GM23338 (cell line): Measurements from ENCODE around the gene IGSF6. TPM values are rescaled to one million over a fixed set of nuclear protein-coding genes. Genes with fewer than 3 reads are reported as not detected.

Experiments
- ATAC-seq: fragments of 200-7000 bp; cut with Tn5 transposase; 3 replicates; pipeline ENCODE4 v1.9.1; 2020
- DNase-seq: peaks from one replicate; pipeline ENCODE4 v3.0.0-alpha.2; 2015; ENCODE audit warnings: low spot score
- H2AFZ ChIP-seq: fragments of 200-600 bp; sonication (generic); 2 replicates; pipeline ENCODE4 v1.8.0; 2016; ENCODE audit warnings: antibody characterized with exemption, mild to moderate bottlenecking, moderate library complexity
- H3F3A ChIP-seq: fragments of 200-600 bp; sonication (generic); replicated peaks from 2 replicates; pipeline ENCODE4 v1.8.0; 2017; ENCODE audit warnings: antibody characterized with exemption, mixed run types, low read depth
- H3K27ac ChIP-seq: fragments of 200-600 bp; sonication (generic); 2 replicates; pipeline ENCODE4 v1.6.1; 2016; ENCODE audit warnings: low read depth
- H3K27me3 ChIP-seq: fragments of 200-600 bp; sonication (generic); 2 replicates; pipeline ENCODE4 v1.8.0; 2016; ENCODE audit warnings: mild to moderate bottlenecking, mixed run types, moderate library complexity; ENCODE audit not compliant: insufficient read depth
- H3K36me3 ChIP-seq: fragments of 200-600 bp; sonication (generic); 2 replicates; pipeline ENCODE4 v1.8.0; 2016; ENCODE audit warnings: mild to moderate bottlenecking; ENCODE audit not compliant: insufficient read depth
- H3K4me1 ChIP-seq: fragments of 200-600 bp; sonication (generic); 2 replicates; pipeline ENCODE4 v1.8.0; 2016; ENCODE audit warnings: mild to moderate bottlenecking, moderate library complexity; ENCODE audit not compliant: insufficient read depth
- H3K4me2 ChIP-seq: fragments of 200-600 bp; sonication (generic); 2 replicates; pipeline ENCODE4 v1.7.1; 2017; ENCODE audit warnings: mixed run types
- H3K4me3 ChIP-seq: fragments of 200-600 bp; sonication (generic); 2 replicates; pipeline ENCODE4 v1.6.1; 2016; ENCODE audit warnings: mixed run types
- H3K79me2 ChIP-seq: fragments of 200-600 bp; sonication (generic); replicated peaks from 2 replicates; pipeline ENCODE4 v1.8.0; 2017; ENCODE audit warnings: mild to moderate bottlenecking; ENCODE audit not compliant: insufficient read depth
- H3K9me2 ChIP-seq: fragments of 200-600 bp; sonication (generic); 2 replicates; pipeline ENCODE4 v1.8.0; 2017; ENCODE audit not compliant: insufficient read depth
- H4K20me1 ChIP-seq: fragments of 200-600 bp; sonication (generic); replicated peaks from 2 replicates; pipeline ENCODE4 v1.8.0; 2017; ENCODE audit warnings: mild to moderate bottlenecking; ENCODE audit not compliant: insufficient read depth
- H3K27ac Mint-ChIP-seq: 2 replicates; pipeline ENCODE4 v1.8.0; 2020; ENCODE audit warnings: inconsistent platforms, mild to moderate bottlenecking, moderate library complexity, mixed read lengths
- H3K27me3 Mint-ChIP-seq: 3 replicates; pipeline ENCODE4 v1.8.0; 2022; ENCODE audit warnings: low read depth, mild to moderate bottlenecking, moderate library complexity, mixed read lengths, inconsistent platforms; ENCODE audit not compliant: insufficient read depth, poor library complexity
- H3K36me3 Mint-ChIP-seq: 3 replicates; pipeline ENCODE4 v1.8.0; 2021; ENCODE audit warnings: low read depth, mild to moderate bottlenecking, inconsistent platforms, moderate library complexity, mixed read lengths
- H3K4me1 Mint-ChIP-seq: 3 replicates; pipeline ENCODE4 v1.8.0; 2020; ENCODE audit warnings: mild to moderate bottlenecking, inconsistent platforms, mixed read lengths
- H3K4me3 Mint-ChIP-seq: 3 replicates; pipeline ENCODE4 v1.8.0; 2021; ENCODE audit warnings: moderate library complexity, mild to moderate bottlenecking, inconsistent platforms, mixed read lengths
- H3K9me3 Mint-ChIP-seq: 3 replicates; pipeline ENCODE4 v1.8.0; 2020; ENCODE audit warnings: moderate library complexity, mild to moderate bottlenecking, inconsistent platforms, mixed read lengths
- CTCF ChIP-seq, 2 experiments: fragments of 200-600 bp in 1 of 2; sonication (generic) in 1 of 2; conservative IDR thresholded peaks; 2 replicates each; pipeline versions ENCODE4 v1.5.1 to v1.6.1; 2016 to 2017; ENCODE audit warnings: antibody characterized with exemption in 2 of 2, low read depth in 2 of 2, mild to moderate bottlenecking in 2 of 2, moderate library complexity in 1 of 2
- EZH2 ChIP-seq: fragments of 200-600 bp; sonication (generic); IDR thresholded peaks from one replicate; pipeline ENCODE4 v1.8.0; 2017; ENCODE audit warnings: antibody characterized with exemption, mild to moderate bottlenecking, low read depth; ENCODE audit not compliant: unreplicated experiment
- EZH2phosphoT487 ChIP-seq: fragments of 200-600 bp; sonication (generic); IDR thresholded peaks from one replicate; pipeline ENCODE4 v1.8.1; 2018; ENCODE audit warnings: antibody characterized with exemption; ENCODE audit not compliant: unreplicated experiment
- NANOG ChIP-seq: IDR thresholded peaks from 2 replicates; pipeline ENCODE4 v1.6.1; 2016; ENCODE audit warnings: antibody characterized with exemption, borderline replicate concordance
- long read RNA-seq: library from polyadenylated mRNA; unstranded; transcript quantifications from one replicate; pipeline ENCODE4 v2.0.0, GENCODE V29; 2020; ENCODE audit not compliant: unreplicated experiment
- polyA plus RNA-seq: library from polyadenylated mRNA; unstranded; fragments of >200 nt; fragmentation: Nextera tagmentation; extraction: Ambion mirVana; gene quantifications from 2 replicates; pipeline ENCODE4 v1.2.1, GENCODE V29; 2016
- total RNA-seq: library from RNA; depleted of rRNA; stranded (reverse); fragments of >200 nt; shearing (Covaris generic); gene quantifications from 2 replicates; pipeline ENCODE4 v1.2.3, GENCODE V29; 2014; rRNA removed
- TF ChIP-seq, protein P1 (sequence below): fragments of 250-450 bp; sonication (Bioruptor Pico); IDR thresholded peaks from 2 replicates; pipeline ENCODE4 v1.5.0; 2020; ENCODE audit warnings: mild to moderate bottlenecking, moderate library complexity

Gene IGSF6
- total RNA-seq (not detected in 2 replicates), polyA plus RNA-seq (0.17 and 0.19 TPM in 2 replicates)
- long read RNA-seq: 0 reads

- no peaks in the 10 kb centered on the region for H3K27me3 Mint-ChIP-seq
- H3K4me3 ChIP-seq: no peak within 1 kb of the TSS
- TF ChIP-seq NANOG: no peak
- no peaks in the 10 kb centered on the region for H3K4me1 ChIP-seq
- H3F3A ChIP-seq: no peaks in the 10 kb centered on the region
- H3K36me3 ChIP-seq: no peaks in the 10 kb centered on the region
- H4K20me1 ChIP-seq: no peaks in the 10 kb centered on the region; the same call in 1 of the 2 replicates
- H3K4me2 ChIP-seq: no peak within 1 kb of the TSS
- no peak within 1 kb of the TSS for H3K4me3 Mint-ChIP-seq
- ATAC-seq: no peak
- 0 out of 3 replicates have a peak, but pooled peaks cover 10% of the 10 kb centered on the region for H3K36me3 Mint-ChIP-seq
- peaks cover 24% of the 10 kb centered on the region for H3K79me2 ChIP-seq
- no peak within 1 kb of the TSS for H3K27ac ChIP-seq
- no peaks in the 10 kb centered on the region for H3K9me3 Mint-ChIP-seq
- no peak for DNase-seq
- H3K27ac Mint-ChIP-seq: peak within 1 kb of the TSS; percentile 33; the same call in 1 of the 2 replicates
- H2AFZ ChIP-seq: no peak within 1 kb of the TSS
- H3K27me3 ChIP-seq: no peaks in the 10 kb centered on the region
- no peaks in the 10 kb centered on the region; the same call in 1 of the 3 replicates for H3K4me1 Mint-ChIP-seq
- no peaks in the 10 kb centered on the region for H3K9me2 ChIP-seq
These were observed at the start of gene IGSF6 for GRCh38 chr16:21652453-21652852. TSS of gene IGSF6 (minus strand) at chr16:21652608. CDS start at chr16:21652598, 10 bp downstream.

DNA sequence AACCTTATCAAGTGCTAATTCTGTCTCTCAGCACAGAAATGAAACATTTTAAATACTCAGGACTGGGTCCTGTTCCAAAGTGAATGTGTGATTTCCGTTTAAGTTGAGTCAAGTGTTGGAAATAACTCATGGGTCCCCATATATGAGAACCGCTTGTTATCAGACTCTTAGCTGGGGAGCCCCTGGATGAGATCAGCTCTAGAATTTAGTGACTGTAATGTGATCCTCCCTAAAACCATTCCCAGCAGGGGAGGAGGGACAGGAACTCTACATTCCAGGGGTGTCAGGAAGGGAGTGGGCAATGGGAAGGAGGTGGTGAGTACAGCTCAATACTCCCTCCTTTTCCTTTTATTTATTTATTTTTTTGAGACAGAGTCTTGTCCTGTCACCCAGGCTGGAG, 48.9 kb upstream of the IGSF6 start:
- peak; percentile 73 for ATAC-seq
- H3K4me2 ChIP-seq: peak overlapping the region; percentile 39
- no peak overlapping the region for H3K27ac Mint-ChIP-seq
- H3F3A ChIP-seq: no peaks in the 10 kb centered on the region
- H3K4me3 Mint-ChIP-seq: no peak overlapping the region
- H3K36me3 Mint-ChIP-seq: no peaks in the 10 kb centered on the region; the same call in 2 of the 3 replicates
- no peaks in the 10 kb centered on the region for H3K79me2 ChIP-seq
- TF ChIP-seq, protein P1, sequence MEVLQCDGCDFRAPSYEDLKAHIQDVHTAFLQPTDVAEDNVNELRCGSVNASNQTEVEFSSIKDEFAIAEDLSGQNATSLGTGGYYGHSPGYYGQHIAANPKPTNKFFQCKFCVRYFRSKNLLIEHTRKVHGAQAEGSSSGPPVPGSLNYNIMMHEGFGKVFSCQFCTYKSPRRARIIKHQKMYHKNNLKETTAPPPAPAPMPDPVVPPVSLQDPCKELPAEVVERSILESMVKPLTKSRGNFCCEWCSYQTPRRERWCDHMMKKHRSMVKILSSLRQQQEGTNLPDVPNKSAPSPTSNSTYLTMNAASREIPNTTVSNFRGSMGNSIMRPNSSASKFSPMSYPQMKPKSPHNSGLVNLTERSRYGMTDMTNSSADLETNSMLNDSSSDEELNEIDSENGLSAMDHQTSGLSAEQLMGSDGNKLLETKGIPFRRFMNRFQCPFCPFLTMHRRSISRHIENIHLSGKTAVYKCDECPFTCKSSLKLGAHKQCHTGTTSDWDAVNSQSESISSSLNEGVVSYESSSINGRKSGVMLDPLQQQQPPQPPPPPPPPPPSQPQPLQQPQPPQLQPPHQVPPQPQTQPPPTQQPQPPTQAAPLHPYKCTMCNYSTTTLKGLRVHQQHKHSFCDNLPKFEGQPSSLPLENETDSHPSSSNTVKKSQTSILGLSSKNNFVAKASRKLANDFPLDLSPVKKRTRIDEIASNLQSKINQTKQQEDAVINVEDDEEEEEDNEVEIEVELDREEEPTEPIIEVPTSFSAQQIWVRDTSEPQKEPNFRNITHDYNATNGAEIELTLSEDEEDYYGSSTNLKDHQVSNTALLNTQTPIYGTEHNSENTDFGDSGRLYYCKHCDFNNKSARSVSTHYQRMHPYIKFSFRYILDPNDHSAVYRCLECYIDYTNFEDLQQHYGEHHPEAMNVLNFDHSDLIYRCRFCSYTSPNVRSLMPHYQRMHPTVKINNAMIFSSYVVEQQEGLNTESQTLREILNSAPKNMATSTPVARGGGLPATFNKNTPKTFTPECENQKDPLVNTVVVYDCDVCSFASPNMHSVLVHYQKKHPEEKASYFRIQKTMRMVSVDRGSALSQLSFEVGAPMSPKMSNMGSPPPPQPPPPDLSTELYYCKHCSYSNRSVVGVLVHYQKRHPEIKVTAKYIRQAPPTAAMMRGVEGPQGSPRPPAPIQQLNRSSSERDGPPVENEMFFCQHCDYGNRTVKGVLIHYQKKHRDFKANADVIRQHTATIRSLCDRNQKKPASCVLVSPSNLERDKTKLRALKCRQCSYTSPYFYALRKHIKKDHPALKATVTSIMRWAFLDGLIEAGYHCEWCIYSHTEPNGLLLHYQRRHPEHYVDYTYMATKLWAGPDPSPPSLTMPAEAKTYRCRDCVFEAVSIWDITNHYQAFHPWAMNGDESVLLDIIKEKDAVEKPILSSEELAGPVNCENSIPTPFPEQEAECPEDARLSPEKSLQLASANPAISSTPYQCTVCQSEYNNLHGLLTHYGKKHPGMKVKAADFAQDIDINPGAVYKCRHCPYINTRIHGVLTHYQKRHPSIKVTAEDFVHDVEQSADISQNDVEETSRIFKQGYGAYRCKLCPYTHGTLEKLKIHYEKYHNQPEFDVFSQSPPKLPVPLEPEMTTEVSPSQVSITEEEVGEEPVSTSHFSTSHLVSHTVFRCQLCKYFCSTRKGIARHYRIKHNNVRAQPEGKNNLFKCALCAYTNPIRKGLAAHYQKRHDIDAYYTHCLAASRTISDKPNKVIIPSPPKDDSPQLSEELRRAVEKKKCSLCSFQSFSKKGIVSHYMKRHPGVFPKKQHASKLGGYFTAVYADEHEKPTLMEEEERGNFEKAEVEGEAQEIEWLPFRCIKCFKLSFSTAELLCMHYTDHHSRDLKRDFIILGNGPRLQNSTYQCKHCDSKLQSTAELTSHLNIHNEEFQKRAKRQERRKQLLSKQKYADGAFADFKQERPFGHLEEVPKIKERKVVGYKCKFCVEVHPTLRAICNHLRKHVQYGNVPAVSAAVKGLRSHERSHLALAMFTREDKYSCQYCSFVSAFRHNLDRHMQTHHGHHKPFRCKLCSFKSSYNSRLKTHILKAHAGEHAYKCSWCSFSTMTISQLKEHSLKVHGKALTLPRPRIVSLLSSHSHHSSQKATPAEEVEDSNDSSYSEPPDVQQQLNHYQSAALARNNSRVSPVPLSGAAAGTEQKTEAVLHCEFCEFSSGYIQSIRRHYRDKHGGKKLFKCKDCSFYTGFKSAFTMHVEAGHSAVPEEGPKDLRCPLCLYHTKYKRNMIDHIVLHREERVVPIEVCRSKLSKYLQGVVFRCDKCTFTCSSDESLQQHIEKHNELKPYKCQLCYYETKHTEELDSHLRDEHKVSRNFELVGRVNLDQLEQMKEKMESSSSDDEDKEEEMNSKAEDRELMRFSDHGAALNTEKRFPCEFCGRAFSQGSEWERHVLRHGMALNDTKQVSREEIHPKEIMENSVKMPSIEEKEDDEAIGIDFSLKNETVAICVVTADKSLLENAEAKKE: no peak
- no peak for TF ChIP-seq EZH2
- no peak for TF ChIP-seq CTCF (conservative IDR thresholded peaks at IDR 0.05; ENCODE audit: low read depth in 2 of 2)
- TF ChIP-seq EZH2phosphoT487: no peak
- H3K4me3 ChIP-seq: no peak overlapping the region
- peaks cover 4% of the 10 kb centered on the region; the same call in 2 of the 3 replicates for H3K4me1 Mint-ChIP-seq
- H4K20me1 ChIP-seq: no peaks in the 10 kb centered on the region
- DNase-seq: peak; percentile 65
- no peaks in the 10 kb centered on the region for H3K36me3 ChIP-seq
- H3K9me3 Mint-ChIP-seq: 0 out of 3 replicates have a peak, but pooled peaks cover 5% of the 10 kb centered on the region
- no peaks in the 10 kb centered on the region for H3K27me3 ChIP-seq
- H3K27ac ChIP-seq: no peak overlapping the region
- H3K4me1 ChIP-seq: no peaks in the 10 kb centered on the region
- no peak overlapping the region for H2AFZ ChIP-seq
- no peaks in the 10 kb centered on the region for H3K9me2 ChIP-seq
- H3K27me3 Mint-ChIP-seq: peaks cover 6% of the 10 kb centered on the region
